Nephron (organoid): ENCODE measurements around the gene PSMG3.

Source experiments
- H3K27ac Mint-ChIP-seq, 3 experiments: 2 replicates each; pipeline ENCODE4 v1.8.0; 2020; ENCODE audit warnings: mixed read lengths in 3 of 3, mild to moderate bottlenecking in 2 of 3, moderate library complexity in 1 of 3
- H3K27me3 Mint-ChIP-seq: 2 replicates; pipeline ENCODE4 v1.8.0; 2021; ENCODE audit warnings: low read depth, mild to moderate bottlenecking, moderate library complexity, mixed read lengths
- H3K36me3 Mint-ChIP-seq: 2 replicates; pipeline ENCODE4 v1.8.0; 2020; ENCODE audit warnings: low read depth, mixed read lengths
- H3K4me1 Mint-ChIP-seq: 2 replicates; pipeline ENCODE4 v1.8.0; 2020; ENCODE audit warnings: mixed read lengths
- H3K4me3 Mint-ChIP-seq, 3 experiments: 2 replicates each; pipeline ENCODE4 v1.8.0; 2020; ENCODE audit warnings: mild to moderate bottlenecking in 3 of 3, mixed read lengths in 3 of 3, moderate library complexity in 2 of 3
- H3K9me3 Mint-ChIP-seq: 2 replicates; pipeline ENCODE4 v1.8.0; 2020; ENCODE audit warnings: mixed read lengths
- CTCF ChIP-seq, 3 experiments: fragments of 200-600 bp; sonication (generic); IDR thresholded peaks; one replicate each; pipeline ENCODE4 v1.5.0; 2021; ENCODE audit warnings: antibody characterized with exemption in 3 of 3; ENCODE audit not compliant: unreplicated experiment in 3 of 3

Gene PSMG3

GRCh38 chr7:1546274-1546908 lies 23.4 kb downstream of the PSMG3 start:
- no peak for TF ChIP-seq CTCF (IDR thresholded peaks at IDR 0.05; ENCODE audit: unreplicated experiment in 3 of 3)
- H3K9me3 Mint-ChIP-seq, result no peaks in the 10 kb centered on the region
- no peaks in the 10 kb centered on the region for H3K36me3 Mint-ChIP-seq
- no peak overlapping the region for H3K4me3 Mint-ChIP-seq
- H3K27ac Mint-ChIP-seq, result no peak overlapping the region
- peaks cover 10% of the 10 kb centered on the region for H3K4me1 Mint-ChIP-seq
- H3K27me3 Mint-ChIP-seq, result peaks cover 4% of the 10 kb centered on the region

DNA sequence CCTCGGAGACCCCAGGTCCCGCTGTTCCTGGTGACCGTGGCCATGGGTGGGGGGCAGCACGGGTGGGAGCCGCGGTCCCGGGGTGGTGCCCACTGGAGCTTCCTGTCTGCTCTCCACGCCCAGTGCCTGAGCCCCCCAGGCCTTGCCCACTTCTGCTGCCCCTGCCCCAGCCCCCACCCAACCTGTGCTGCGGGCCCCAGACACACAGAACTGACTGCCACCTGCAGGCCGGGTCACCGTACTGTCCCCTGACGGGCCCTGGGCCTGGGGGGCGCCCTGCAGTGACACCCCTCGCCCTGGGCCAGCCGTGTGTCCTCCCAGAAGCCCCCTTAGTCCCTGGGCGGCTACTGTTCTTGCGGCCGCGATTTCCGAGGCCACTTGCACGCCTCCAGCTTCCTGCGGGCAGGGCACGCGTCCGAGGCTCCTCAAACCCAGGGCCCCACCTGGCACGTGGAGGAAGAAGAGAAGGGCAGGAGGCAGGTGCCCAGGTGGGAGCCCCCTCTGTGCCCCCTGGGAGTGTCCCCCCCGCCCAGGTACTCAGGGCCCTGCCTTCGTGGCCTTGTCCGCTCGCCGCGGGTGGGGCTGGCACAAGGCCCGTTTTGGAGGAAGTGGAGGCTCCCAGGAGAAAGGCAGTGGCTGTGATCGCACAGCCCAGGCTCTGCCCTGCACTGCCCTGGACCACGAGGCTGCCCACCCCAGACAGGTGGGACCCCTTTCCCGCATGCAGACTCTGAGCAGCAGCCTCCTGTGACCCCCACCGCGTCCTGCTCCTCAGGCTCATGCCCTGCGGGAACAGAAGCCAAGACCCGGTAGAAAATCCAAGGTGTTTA lies 24.2 kb downstream of the PSMG3 start:
- no peak for TF ChIP-seq CTCF (IDR thresholded peaks at IDR 0.05; ENCODE audit: unreplicated experiment in 3 of 3)
- Mint-ChIP-seq H3K4me1 (peaks cover 10% of the 10 kb centered on the region), H3K36me3 (no peaks in the 10 kb centered on the region), H3K9me3 (no peaks in the 10 kb centered on the region), H3K27me3 (peaks cover 4% of the 10 kb centered on the region), H3K27ac (no peak overlapping the region), H3K4me3 (no peak overlapping the region)

DNA sequence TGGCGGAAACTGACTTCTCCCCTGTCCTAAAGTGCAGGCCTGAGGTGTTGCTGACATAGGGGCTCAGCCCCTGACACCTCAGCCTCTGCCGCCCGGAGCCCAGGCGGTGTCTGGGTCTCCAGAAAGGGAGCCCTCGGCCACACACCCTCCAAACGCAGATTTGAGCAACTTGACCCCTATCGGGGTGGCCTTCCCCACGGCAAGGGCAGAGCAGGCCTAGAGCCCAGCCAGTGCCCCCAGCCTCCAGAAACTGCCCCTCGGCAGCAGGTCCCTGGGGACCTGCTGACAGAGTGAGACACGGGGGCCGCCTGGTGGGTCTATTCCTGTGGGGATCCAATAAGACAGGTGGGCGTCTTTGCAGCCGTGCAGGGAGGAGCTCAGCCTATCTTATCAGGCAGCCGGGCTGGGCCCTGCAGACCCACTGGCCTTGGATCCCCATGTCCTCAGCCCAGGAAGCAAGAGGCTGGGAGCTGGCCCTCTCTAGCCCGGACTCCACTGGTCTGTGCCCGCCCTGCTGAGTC lies 24.9 kb downstream of the PSMG3 start:
- no peak for TF ChIP-seq CTCF (IDR thresholded peaks at IDR 0.05; ENCODE audit: unreplicated experiment in 3 of 3)
- Mint-ChIP-seq H3K4me1 (peaks cover 10% of the 10 kb centered on the region), H3K36me3 (no peaks in the 10 kb centered on the region)

DNA sequence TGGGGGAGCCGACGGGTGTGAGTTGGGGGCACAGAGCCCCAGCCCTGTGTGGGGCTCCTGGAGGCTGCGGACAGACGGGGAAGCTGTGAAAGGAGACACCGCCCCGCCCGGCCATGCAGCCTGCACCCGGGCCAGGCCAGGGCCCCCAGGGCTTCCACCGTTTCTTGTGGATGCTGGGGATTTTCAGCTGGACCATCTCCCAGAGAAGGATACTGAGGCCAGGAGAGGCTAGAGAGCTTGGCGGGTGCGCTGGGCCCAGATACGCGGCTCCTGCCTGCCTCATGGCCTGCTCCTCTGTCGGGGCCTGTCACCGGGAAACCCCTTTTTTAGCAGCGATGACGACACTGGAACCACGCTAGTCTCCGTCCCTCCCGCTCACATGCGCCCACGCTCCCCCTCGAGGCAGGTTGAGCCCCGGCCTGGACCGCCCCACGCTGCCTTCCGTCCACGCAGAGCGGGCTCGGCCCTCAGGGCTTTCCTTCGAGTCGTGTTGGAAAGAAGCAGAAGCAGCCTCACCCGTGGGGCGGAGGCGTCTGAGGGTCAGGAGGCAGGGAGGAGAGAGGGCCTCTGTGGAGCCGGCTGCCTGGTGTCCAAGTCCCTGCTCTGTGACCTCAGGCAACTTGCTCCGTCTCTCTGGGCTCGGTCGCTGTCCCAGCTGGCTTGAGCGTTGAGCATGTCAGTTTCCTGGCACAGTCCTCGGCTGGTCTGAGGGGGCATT lies 25.5 kb downstream of the PSMG3 start:
- Mint-ChIP-seq H3K4me3 (no peak overlapping the region), H3K27me3 (peaks cover 4% of the 10 kb centered on the region), H3K9me3 (no peaks in the 10 kb centered on the region), H3K27ac (no peak overlapping the region), H3K4me1 (peaks cover 10% of the 10 kb centered on the region), H3K36me3 (no peaks in the 10 kb centered on the region)
- no peak for TF ChIP-seq CTCF (IDR thresholded peaks at IDR 0.05; ENCODE audit: unreplicated experiment in 3 of 3)

More for the DNA sequence above, 24.9 kb downstream of the PSMG3 start:
- Mint-ChIP-seq H3K27me3 (peaks cover 4% of the 10 kb centered on the region), H3K4me3 (no peak overlapping the region), H3K9me3 (no peaks in the 10 kb centered on the region), H3K27ac (no peak overlapping the region)

- Mint-ChIP-seq H3K27ac (no peak overlapping the region), H3K9me3 (no peaks in the 10 kb centered on the region), H3K36me3 (no peaks in the 10 kb centered on the region), H3K4me1 (peaks cover 10% of the 10 kb centered on the region), H3K4me3 (no peak overlapping the region), H3K27me3 (peaks cover 4% of the 10 kb centered on the region)
- no peak for TF ChIP-seq CTCF (IDR thresholded peaks at IDR 0.05; ENCODE audit: unreplicated experiment in 3 of 3)
Observed at GRCh38 chr7:1543826-1544177, 26.0 kb downstream of the PSMG3 start.
